Measurements from ENCODE around the gene ARAP1.
A peak's percentile ranks its signal among the peaks of the same experiment; 100 is the strongest.

ARAP1 gene

DNA sequence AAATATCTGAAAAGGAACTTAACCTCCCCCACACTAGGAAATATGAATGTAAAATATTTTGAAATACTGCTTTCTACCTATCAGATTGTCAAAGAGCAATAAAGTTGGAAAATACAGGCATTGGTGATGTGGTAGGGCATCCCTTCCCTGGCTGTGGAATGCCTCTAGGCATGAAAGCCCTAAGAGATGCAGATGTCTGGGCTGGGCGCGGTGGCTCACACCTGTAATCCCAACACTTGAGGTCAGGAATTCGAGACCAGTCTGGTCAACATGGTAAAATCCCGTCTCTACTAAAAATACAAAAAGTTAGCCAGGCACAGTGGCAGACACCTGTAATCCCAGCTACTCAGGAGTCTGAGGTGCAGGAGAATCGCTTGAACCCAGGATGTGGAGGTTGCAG lies 22.0 kb downstream of the ARAP1 start:
- Histone ChIP-seq H3K4me1 (ENCODE audit: control insufficient read depth, insufficient read depth, low read length, poor library complexity, severe bottlenecking) (peaks cover 12% of the 10 kb centered on the region), H3K4me3 (ENCODE audit: extremely low read depth, insufficient read depth, low read length, poor library complexity, severe bottlenecking) (no peak overlapping the region), H3K9me3 (ENCODE audit: control insufficient read depth, low read length) (peaks cover 6% of the 10 kb centered on the region), H3K36me3 (ENCODE audit: control insufficient read depth, insufficient read depth, low read length) (peaks cover 26% of the 10 kb centered on the region), H3K27ac (ENCODE audit: low read depth, low read length, severe bottlenecking) (no peak overlapping the region)
- WGBS, 2 experiments (ENCODE audit: insufficient coverage in 2 of 2), result 64 to 78% methylated on average over 5 of the region's 5 CpGs

DNA sequence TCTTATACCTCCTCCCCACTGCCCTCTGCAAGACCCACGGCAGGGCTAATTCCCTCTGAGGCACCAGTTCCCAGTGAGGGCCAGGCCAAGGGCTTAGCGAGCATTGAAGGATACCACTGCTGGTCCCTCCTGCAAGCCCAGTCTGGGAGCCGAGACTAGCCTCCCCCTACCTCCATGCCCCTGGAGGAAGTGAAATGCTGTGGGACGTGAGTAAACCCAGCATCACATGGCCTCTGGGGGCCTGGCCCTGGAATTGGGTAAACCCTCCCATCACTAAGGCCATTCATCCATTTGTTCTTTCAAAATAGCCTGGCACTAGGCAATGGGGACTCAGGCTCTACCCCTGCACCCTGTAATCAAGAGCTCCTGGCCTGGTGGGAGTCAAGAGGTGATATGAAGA lies 24.7 kb downstream of the ARAP1 start:
- Histone ChIP-seq H3K27ac (ENCODE audit: low read depth, low read length, severe bottlenecking) (no peak overlapping the region), H3K4me3 (ENCODE audit: extremely low read depth, insufficient read depth, low read length, poor library complexity, severe bottlenecking) (no peak overlapping the region), H3K9me3 (ENCODE audit: control insufficient read depth, low read length) (peaks cover 5% of the 10 kb centered on the region), H3K4me1 (ENCODE audit: control insufficient read depth, insufficient read depth, low read length, poor library complexity, severe bottlenecking) (peaks cover 11% of the 10 kb centered on the region), H3K36me3 (ENCODE audit: control insufficient read depth, insufficient read depth, low read length) (peaks cover 43% of the 10 kb centered on the region)
- 71 to 100% methylated on average over 1 of the region's 4 CpGs for WGBS, 2 experiments (ENCODE audit: insufficient coverage in 2 of 2)

DNA sequence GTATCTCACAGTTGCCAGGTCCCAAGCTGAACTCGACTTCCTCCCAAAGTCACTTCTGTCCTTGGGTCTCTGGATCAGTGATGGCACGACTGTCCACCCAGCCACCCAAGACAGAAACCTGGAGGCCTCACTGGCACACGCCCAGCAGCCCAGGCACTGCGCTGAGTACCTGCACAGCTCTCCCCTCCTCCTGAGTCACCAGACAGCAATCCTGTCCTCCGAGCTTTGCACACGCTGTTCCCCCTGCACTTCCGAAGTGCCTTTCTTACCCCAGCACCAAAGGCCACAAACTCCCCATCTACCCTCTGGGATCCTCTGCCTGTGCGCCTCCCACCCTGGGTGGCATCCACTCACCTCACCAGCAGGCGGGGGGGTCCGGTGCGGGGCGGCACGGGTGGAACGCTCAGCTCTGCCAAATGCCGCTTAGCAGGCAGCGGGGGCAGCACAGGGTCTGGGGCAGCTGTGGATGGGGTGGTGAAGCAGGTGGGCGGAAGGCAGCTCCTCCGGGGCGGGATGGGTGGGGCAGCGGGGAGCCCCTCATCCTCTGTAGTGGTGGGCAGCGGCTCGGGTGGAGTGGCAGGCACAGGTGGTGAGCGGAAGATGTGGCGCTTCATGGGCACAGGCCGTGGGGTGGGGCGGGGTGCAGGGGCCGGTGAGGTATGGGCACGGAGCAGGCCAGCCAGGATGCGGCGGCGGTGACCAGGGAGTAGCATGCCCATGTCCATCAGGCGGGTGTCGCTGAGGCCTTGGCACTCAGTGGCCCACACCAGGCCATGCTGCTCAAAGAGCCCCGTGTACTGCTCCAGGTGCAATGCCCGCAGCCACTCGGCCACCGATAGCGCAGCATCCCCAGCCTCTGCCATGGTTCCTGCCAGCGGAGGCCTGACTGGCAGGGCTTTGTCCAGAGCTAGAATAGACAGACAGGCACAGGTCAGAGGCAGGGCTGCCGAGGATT lies 25.7 kb downstream of the ARAP1 start:
- Histone ChIP-seq H3K4me1 (ENCODE audit: control insufficient read depth, insufficient read depth, low read length, poor library complexity, severe bottlenecking) (peaks cover 17% of the 10 kb centered on the region), H3K4me3 (ENCODE audit: extremely low read depth, insufficient read depth, low read length, poor library complexity, severe bottlenecking) (no peak overlapping the region), H3K36me3 (ENCODE audit: control insufficient read depth, insufficient read depth, low read length) (peaks cover 33% of the 10 kb centered on the region), H3K9me3 (ENCODE audit: control insufficient read depth, low read length) (no peaks in the 10 kb centered on the region), H3K27ac (ENCODE audit: low read depth, low read length, severe bottlenecking) (no peak overlapping the region)
- 91 to 94% methylated on average over 20 to 31 of the region's 40 CpGs for whole genome bisulfite sequencing, 2 experiments (ENCODE audit: insufficient coverage in 2 of 2)

DNA sequence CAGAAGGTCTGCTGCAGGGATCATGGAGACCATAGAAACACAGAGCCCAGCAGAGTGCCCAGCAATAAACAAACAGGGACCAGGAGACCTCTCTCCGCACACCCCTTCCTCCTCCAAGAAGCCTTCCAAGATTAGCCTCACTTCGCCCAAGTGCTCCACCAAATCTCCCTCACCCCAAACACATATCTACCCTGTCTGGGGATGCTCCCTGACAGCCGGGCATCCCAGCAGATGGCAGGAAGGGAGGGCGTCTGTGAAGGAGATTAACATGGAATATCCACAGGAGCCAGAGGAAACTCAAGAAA lies 26.5 kb downstream of the ARAP1 start:
- H3K9me3 ChIP-seq (ENCODE audit: control insufficient read depth, low read length), result no peaks in the 10 kb centered on the region
- H3K4me3 ChIP-seq (ENCODE audit: extremely low read depth, insufficient read depth, low read length, poor library complexity, severe bottlenecking), result no peak overlapping the region
- peaks cover 28% of the 10 kb centered on the region for H3K36me3 ChIP-seq (ENCODE audit: control insufficient read depth, insufficient read depth, low read length)
- peaks cover 17% of the 10 kb centered on the region for H3K4me1 ChIP-seq (ENCODE audit: control insufficient read depth, insufficient read depth, low read length, poor library complexity, severe bottlenecking)
- H3K27ac ChIP-seq (ENCODE audit: low read depth, low read length, severe bottlenecking), result peak overlapping the region; percentile 23
- 80 to 94% methylated on average over 1 to 3 of the region's 4 CpGs for WGBS, 2 experiments (ENCODE audit: insufficient coverage in 2 of 2)

DNA sequence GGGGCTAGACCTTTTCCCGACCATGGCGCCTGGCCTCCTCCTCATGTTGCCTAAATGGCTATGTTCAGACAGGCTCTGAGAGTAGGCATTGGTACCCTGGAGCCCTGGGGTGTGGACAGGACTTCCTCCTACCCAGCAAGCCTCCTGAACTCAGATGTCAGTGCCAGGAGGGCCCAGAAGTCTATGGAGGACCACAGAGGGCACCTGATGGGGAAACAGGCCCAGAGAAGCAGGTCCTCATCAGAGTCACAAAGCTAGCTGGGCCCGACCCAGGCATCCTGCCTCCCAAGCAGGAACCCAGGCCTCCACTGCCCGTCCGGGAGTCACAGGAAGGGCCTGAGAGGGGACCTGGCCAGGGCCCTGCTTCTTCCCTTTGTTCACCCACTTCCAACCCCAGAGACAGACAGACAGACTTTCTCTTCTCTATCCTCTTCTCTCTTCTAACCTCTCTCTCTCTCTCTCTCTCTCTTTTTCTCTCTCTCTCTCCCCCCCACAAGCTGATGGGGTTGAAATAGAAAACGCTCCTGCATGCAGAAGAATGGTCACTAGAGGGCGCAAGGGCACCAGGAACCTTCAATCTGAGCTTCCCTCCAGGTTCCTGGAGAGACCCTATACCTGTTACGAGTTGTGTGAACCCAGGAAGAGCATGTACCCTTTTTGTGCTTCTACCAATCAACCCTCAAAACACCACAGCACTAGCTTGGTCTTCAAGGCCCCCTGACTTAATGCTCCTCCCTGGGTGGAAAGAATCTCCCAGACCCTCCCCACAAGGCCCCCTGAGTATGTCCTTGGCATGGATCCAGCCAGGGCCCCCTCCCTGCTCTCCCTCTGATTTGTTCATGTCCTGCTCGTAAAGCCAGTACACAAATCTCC lies 27.1 kb downstream of the ARAP1 start:
- Histone ChIP-seq H3K9me3 (ENCODE audit: control insufficient read depth, low read length) (no peaks in the 10 kb centered on the region), H3K36me3 (ENCODE audit: control insufficient read depth, insufficient read depth, low read length) (peaks cover 31% of the 10 kb centered on the region), H3K27ac (ENCODE audit: low read depth, low read length, severe bottlenecking) (no peak overlapping the region), H3K4me1 (ENCODE audit: control insufficient read depth, insufficient read depth, low read length, poor library complexity, severe bottlenecking) (peaks cover 17% of the 10 kb centered on the region), H3K4me3 (ENCODE audit: extremely low read depth, insufficient read depth, low read length, poor library complexity, severe bottlenecking) (no peak overlapping the region)
- WGBS, 2 experiments (ENCODE audit: insufficient coverage in 2 of 2), result 64 to 70% methylated on average over 8 to 9 of the region's 9 CpGs

DNA sequence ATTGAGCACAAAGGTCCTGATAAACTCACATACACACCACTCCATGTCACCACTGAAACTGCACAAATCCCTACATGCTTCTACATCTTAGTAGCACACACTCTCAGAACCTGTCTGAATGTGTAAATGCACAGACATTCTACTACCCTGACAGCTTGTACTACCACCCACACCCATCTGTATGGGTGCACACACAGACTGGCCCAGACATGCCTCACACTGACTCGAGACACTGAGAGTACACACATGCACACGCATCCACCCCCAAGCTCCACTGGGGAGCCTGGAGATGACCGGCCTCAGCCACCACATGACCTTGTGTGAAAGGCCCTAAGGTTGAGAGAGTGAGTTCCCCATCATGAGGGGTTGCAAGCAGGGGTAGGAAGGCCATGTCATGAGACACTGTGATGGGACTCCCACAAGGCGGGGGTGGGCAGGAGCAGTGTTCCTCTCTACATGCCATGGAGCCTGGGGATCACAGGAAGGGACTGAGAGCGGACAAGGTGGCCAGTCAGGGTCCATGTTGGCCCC lies 28.1 kb downstream of the ARAP1 start:
- H3K9me3 ChIP-seq (ENCODE audit: control insufficient read depth, low read length), result no peaks in the 10 kb centered on the region
- H3K27ac ChIP-seq (ENCODE audit: low read depth, low read length, severe bottlenecking), result no peak overlapping the region
- peaks cover 17% of the 10 kb centered on the region for H3K4me1 ChIP-seq (ENCODE audit: control insufficient read depth, insufficient read depth, low read length, poor library complexity, severe bottlenecking)
- 93 to 100% methylated on average over 1 to 2 of the region's 5 CpGs for WGBS, 2 experiments (ENCODE audit: insufficient coverage in 2 of 2)
- no peak overlapping the region for H3K4me3 ChIP-seq (ENCODE audit: extremely low read depth, insufficient read depth, low read length, poor library complexity, severe bottlenecking)
- H3K36me3 ChIP-seq (ENCODE audit: control insufficient read depth, insufficient read depth, low read length), result peaks cover 37% of the 10 kb centered on the region

DNA sequence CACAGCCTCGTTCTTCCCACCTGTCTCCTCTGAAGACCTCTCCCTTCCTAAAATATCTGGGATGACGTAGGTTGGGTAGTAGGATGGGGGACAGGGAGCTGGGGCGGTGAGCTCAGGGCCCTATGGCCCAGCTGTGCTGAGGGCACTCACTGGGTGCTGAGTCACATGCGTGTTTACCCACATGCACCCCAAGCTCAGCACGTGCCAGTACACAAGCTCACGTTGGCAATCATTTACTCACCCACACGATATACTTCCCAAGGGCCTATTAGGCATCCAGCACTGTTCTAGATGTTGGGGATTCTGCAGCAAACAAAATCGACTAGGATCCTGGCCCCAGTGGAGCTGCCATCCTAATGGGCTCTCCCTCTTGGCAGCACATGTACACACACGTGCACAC lies 28.7 kb downstream of the ARAP1 start:
- H3K27ac ChIP-seq (ENCODE audit: low read depth, low read length, severe bottlenecking), result no peak overlapping the region
- H3K4me3 ChIP-seq (ENCODE audit: extremely low read depth, insufficient read depth, low read length, poor library complexity, severe bottlenecking), result no peak overlapping the region
- H3K36me3 ChIP-seq (ENCODE audit: control insufficient read depth, insufficient read depth, low read length), result peaks cover 43% of the 10 kb centered on the region
- 86 to 88% methylated on average over 4 to 6 of the region's 9 CpGs for WGBS, 2 experiments (ENCODE audit: insufficient coverage in 2 of 2)
- no peaks in the 10 kb centered on the region for H3K9me3 ChIP-seq (ENCODE audit: control insufficient read depth, low read length)
- peaks cover 17% of the 10 kb centered on the region for H3K4me1 ChIP-seq (ENCODE audit: control insufficient read depth, insufficient read depth, low read length, poor library complexity, severe bottlenecking)

DNA sequence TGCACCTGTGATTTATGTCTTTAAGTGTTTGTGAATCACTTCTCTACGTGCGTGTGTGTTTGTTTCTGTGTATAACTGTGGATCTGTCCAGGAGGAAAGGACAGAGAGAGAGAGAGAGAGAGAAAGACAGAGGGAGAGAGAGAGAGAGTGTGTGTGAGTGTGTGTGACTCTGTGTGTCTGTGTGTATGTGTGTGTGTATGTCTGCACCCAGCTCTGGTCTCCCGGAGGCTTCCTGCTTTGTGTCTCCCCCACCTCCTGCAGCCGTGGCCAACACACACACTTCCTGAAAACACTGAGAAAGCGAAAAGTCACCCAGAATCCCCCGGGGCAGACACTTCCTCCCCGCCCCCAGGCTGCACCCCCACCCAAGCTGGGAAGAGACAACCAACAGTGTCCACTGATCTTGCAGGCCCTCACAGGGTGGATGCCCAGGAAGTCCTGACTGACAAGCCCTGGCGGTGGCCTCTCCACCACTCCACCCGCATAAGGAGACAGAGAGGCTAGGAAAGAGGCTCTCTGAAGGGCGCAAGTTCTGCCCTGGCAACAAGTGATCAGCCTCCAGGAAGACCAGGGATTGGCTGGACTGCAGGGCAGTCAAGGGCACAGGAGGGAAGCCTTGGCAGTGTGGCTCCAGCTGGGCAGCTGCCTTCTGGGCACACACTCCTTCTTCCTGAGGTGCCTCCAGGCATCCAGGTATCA lies 30.0 kb downstream of the ARAP1 start:
- Histone ChIP-seq H3K4me3 (ENCODE audit: extremely low read depth, insufficient read depth, low read length, poor library complexity, severe bottlenecking) (no peak overlapping the region), H3K27ac (ENCODE audit: low read depth, low read length, severe bottlenecking) (peak overlapping the region; percentile 67), H3K9me3 (ENCODE audit: control insufficient read depth, low read length) (no peaks in the 10 kb centered on the region), H3K36me3 (ENCODE audit: control insufficient read depth, insufficient read depth, low read length) (peaks cover 51% of the 10 kb centered on the region), H3K4me1 (ENCODE audit: control insufficient read depth, insufficient read depth, low read length, poor library complexity, severe bottlenecking) (peaks cover 12% of the 10 kb centered on the region)
- WGBS, 2 experiments (ENCODE audit: insufficient coverage in 2 of 2), result 71 to 94% methylated on average over 3 to 9 of the region's 10 CpGs

DNA sequence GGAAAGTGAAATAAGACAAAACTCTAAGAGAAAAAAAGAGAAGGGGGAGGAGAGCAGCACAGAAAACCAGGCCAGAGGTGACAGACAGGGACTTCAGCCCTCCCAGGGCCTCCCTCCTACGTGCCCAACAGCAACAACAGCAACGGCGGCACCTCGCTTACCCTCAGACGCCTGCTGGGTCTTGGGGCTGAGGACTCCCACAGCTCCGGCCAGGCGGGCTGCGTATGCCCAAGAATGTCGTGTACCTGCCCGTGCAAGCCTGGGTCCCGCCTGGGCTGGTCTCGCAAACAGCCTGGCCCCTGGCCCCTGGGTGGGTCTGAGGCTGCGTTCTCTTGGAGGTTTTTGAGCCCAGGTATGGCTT lies 30.5 kb downstream of the ARAP1 start:
- Histone ChIP-seq H3K36me3 (ENCODE audit: control insufficient read depth, insufficient read depth, low read length) (peaks cover 56% of the 10 kb centered on the region), H3K27ac (ENCODE audit: low read depth, low read length, severe bottlenecking) (peak overlapping the region; percentile 67), H3K4me3 (ENCODE audit: extremely low read depth, insufficient read depth, low read length, poor library complexity, severe bottlenecking) (no peak overlapping the region), H3K9me3 (ENCODE audit: control insufficient read depth, low read length) (no peaks in the 10 kb centered on the region), H3K4me1 (ENCODE audit: control insufficient read depth, insufficient read depth, low read length, poor library complexity, severe bottlenecking) (peaks cover 12% of the 10 kb centered on the region)
- 85 to 88% methylated on average over 10 to 13 of the region's 13 CpGs for WGBS, 2 experiments (ENCODE audit: insufficient coverage in 2 of 2)

DNA sequence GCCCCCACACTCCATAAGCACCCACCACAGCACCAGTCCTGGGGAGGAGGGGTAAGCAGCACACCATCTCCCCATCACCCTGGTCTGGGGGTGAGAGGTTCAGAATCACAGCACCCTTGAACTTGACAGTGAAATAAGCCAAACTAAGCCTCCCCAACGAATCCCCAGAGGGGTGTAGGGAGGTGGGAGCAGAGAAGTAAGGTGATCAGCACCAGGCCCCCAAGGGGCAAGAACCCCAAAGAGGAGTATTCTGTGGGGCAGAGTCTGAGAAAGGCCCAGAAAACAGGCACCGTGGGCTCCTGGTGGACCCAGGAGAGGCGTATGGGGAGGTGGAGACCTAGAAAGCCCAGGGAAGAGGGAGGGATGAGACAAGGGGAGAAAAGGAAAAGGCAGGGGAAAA lies 30.9 kb downstream of the ARAP1 start:
- Histone ChIP-seq H3K27ac (ENCODE audit: low read depth, low read length, severe bottlenecking) (peak overlapping the region; percentile 67), H3K36me3 (ENCODE audit: control insufficient read depth, insufficient read depth, low read length) (peaks cover 55% of the 10 kb centered on the region), H3K4me1 (ENCODE audit: control insufficient read depth, insufficient read depth, low read length, poor library complexity, severe bottlenecking) (peaks cover 12% of the 10 kb centered on the region), H3K9me3 (ENCODE audit: control insufficient read depth, low read length) (no peaks in the 10 kb centered on the region), H3K4me3 (ENCODE audit: extremely low read depth, insufficient read depth, low read length, poor library complexity, severe bottlenecking) (no peak overlapping the region)
- WGBS, 2 experiments (ENCODE audit: insufficient coverage in 2 of 2), result 89 to 93% methylated on average over 2 to 3 of the region's 3 CpGs

All from mesodermal cell (in vitro differentiated cells).